Superior temporal gyrus (tissue), 1 donor: ENCODE measurements around the gene EXOC3L1.

Source experiments
- DNase-seq: peaks from one replicate; pipeline ENCODE4 v3.0.0-alpha.2; 2016; ENCODE audit errors: extremely low spot score

Gene EXOC3L1, protein sequence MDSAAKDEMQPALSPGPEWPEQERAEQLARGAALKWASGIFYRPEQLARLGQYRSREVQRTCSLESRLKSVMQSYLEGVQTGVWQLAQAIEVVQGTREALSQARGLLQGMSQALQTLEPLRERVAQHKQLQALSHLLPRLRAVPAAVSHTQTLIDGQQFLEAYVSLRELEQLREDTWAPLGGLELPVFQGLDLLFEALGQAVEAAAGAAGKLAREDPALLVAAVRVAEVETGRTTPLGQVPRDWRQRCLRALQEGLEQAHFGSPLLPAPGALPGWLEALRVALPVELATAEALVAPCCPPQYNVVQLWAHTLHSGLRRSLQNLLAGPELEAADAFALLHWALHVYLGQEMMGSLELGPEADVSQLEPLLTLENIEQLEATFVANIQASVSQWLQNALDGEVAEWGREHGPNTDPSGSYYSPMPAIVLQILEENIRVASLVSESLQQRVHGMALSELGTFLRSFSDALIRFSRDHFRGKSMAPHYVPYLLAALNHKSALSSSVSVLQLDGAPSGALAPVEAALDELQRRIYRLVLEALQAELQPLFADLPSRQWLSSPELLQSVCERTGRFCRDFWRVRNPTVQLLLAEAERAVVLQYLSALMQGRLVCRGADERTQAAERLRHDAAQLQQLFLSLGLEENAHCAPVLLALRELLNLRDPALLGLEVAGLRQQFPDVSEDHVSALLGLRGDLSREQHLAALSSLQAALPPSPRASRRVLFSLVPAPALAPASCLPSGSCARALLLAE

DNA sequence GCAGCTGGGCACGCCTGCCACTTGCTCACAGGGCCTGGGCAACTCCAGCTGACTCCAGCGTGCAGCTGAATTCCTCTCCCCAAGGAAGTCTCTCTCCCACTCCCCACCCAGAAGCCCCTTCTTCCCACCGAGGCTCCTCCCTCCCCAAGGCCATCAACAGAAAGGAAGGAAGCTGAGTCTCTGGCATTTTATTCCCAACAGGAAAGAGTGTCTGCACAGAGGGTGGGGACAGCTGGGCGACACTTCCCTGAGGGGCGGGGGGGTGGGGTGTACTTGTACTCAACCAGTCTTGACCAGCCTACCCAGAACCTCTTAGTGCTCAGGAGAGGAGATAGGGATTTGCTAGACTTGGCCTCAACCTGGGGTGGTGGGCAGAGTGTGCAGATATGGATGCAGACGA lies at the start of gene EXOC3L1:
Gene EXOC3L1 (minus strand): TSS at position 96 of the 400 bp plus-strand sequence. CDS start 460 bp downstream, outside the sequence.
- no peak for DNase-seq

- no peak for DNase-seq
Observed at GRCh38 chr16:67238806-67239470, 49.0 kb upstream of the EXOC3L1 start.

DNA sequence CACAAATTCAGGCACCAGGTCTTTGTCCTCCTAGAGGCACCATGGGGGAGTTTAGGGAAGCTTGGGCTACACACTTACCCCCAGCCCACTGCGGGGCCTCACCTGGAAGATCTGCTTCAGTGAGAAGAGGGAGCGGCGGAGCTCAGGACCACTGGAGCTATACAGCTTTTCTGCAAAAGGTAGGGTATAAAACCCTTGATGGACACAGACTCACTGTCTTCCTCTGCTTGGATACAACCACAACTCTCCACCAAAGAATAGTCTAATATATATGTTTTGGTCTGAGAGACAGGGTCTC lies 48.3 kb upstream of the EXOC3L1 start:
- no peak for DNase-seq

DNA sequence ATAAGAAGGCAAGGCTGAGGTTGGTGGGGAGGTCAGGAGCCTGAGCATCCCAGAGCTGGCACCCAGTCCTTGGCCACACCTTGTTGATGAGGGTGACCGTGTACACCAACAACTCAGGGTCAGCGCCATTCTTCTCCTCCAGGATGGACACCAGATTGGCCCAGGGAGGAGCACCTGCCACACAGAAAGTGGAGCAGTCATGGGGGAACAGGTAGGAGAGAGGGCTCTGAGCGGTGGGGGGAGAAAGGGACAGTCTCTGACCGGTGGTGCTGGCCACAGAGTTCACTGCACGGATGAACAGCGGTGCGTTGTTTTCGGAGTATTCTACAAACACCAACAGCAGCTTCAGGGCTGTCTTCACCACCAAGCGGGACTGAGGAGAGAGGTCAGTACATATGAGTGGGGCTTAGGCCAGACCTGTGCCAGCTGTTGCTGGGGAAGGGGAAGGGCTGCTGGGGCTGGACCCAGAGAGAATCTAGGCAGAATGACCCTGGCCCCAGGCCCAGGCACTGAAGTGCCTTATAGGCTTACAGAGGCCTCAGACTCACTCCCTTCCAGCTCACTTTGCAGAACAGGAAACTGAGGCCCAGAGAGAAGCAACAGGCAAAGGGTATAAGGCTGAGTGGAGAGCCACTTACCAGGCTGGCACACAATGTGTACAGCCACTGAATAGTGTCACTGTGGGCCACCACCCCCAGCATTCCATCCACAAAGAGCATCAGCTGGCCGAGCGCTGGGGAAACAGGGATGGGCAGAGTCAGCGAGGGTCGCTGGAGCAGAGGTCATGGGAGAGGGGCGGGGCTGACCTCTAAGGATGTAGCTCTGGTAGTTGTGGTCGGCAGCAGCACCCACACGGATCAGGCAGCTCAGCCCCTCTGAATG lies 47.7 kb upstream of the EXOC3L1 start:
- no peak for DNase-seq

GRCh38 chr16:67236563-67237395 lies 46.8 kb upstream of the EXOC3L1 start:
- no peak for DNase-seq

DNA sequence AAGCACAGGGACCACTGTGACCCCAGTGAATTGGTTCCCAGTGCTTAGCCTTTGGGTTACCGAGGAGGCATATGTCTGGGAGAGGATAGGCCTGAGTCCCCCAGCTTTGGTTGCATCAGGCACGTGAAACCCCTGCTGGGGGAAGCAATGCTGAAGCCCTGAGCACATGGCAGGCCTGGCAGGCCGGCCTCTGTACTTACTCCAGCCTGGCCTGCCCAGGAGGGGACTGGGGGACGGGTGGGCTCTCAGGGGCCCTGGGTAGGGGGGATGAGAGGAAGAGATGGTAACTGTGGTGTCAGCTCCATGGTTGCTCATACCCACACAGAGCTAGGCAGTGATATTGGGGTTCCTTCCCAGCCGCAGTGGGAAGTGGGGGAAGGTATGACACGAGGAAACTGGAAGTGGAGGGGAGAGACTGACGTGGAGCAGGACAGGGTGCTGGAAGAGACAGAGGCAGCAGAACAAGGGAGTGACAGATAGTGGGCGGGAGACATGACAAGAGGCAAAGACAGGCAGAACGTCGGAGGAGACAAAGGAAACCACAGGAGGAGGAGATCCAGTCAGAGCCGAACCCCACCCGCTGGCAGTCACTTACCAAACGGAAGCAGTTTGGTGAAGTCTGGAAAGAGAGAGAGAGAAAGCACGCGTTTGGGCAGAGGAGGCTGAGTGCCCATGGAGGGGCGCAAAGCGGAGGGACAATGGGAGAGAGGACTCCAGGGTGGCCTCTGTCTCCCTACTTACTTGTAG lies 46.1 kb upstream of the EXOC3L1 start:
- DNase-seq = no peak

DNA sequence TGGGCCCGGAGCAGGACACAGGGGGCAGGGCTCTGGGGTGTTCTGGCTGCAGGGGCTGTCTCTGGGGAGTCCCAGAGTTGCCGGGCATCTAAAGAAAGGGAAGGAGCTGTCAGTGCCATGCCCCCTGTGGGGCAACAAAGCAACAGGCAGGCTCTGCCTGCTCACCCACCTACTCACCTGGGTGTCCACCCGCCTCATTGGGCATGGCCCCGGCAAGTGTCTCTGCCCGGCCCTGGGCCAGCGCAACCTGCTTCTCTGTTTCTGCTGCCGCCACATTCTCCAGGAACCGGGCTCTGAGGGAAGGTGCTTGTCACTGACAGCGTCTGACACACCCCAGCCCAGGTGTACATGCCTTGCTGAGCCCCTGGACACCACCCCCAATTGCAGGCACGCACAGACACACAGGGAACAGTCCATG lies 44.3 kb upstream of the EXOC3L1 start:
- DNase-seq = no peak

DNA sequence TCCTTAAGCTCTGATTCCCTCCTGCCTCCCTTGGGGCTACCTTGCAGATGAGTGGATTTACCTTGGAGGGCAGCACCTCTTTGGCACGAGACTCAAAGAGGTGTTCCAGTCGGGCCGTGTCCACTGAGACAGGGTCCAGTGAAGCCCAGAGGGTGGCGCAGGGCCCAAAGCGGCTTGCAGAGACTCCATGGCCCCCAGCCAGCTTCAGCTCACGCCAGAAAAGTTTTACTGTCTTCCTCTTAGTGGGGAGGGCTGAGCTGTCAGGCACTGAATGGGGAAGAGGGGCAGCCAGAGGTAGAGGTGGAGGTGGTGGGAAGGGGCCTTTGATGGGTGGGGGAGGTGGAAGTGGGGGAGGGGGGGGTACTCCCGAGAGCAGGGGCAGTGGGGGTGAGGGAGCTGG lies 43.7 kb upstream of the EXOC3L1 start:
- no peak for DNase-seq

- DNase-seq = no peak
Observed at GRCh38 chr16:67230809-67231660, 41.1 kb upstream of the EXOC3L1 start.

GRCh38 chr16:67229906-67230808 lies 40.2 kb upstream of the EXOC3L1 start:
- DNase-seq = no peak

- no peak for DNase-seq
Observed at GRCh38 chr16:67228905-67229304, 39.0 kb upstream of the EXOC3L1 start.

- no peak for DNase-seq
Observed at GRCh38 chr16:67228034-67228785, 38.3 kb upstream of the EXOC3L1 start.

- no peak for DNase-seq
Observed at GRCh38 chr16:67227567-67227921, 37.6 kb upstream of the EXOC3L1 start.

- DNase-seq = peak; percentile 99
Observed at GRCh38 chr16:67226804-67227566, 37.0 kb upstream of the EXOC3L1 start, which contains the start of gene TMEM208. TSS of gene TMEM208 (plus strand) at chr16:67227130. CDS start at chr16:67227219, 89 bp downstream.

- no peak for DNase-seq
Observed at GRCh38 chr16:67226295-67226803, 36.4 kb upstream of the EXOC3L1 start.

DNA sequence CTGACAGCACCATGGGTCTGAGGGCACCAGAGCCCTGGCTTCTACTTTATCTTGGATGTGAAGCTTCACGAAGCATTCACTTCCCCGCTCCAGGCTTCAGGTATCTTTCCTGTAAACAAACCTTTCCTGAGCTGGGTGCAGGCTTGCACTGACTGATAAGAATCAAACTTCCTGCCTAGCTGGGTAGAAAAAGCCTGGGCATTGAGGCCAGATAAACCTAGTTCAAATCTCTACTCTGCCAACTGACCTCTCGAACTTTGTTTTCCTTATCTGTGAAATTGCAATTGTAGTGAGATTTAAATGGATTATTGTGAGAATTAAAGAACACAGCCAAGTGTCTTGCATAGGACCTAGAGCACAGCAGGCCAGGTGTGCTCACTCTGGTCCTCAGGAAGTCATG lies 34.1 kb upstream of the EXOC3L1 start:
- no peak for DNase-seq
